ENCODE measurements around the gene EHBP1L1. TPM values are rescaled to one million over a fixed set of nuclear protein-coding genes. Genes with fewer than 3 reads are reported as not detected.
A peak's percentile ranks its signal among the peaks of the same experiment; 100 is the strongest.

Gene EHBP1L1
- total and polyA plus RNA-seq, 2 of the 13 experiments (the other 11 are each of a cell fraction or from before 2014, with no cell fraction given): 8.3 to 10.6 TPM

- POLR2A ChIA-PET: interaction anchor here (0.8 to 1.3 kb wide), 7 partner anchors 10 to 59 kb away, joined by 3 to 4 read pairs (median 4); partner anchors contain the start of genes KCNK7, RELA and ZNRD2
- H3K4me2 ChIP-seq (ENCODE audit: low read depth, low read length): peak overlapping the region; percentile 96
- CTCF ChIA-PET (ENCODE audit: low intra/inter-chr PET ratio, low total read pairs): no interaction called here
- H3K27ac ChIP-seq (ENCODE audit: extremely low read length, insufficient read depth, low read length): peak overlapping the region; percentile 18
- H3K79me2 ChIP-seq (ENCODE audit: insufficient read depth, low read length): peaks cover 52% of the 10 kb centered on the region
- peaks cover 37% of the 10 kb centered on the region for H3K4me1 ChIP-seq (ENCODE audit: insufficient read depth, low read length)
- no peaks in the 10 kb centered on the region; a peak in 1 of 5 replicates for H3K27me3 ChIP-seq (ENCODE audit: control insufficient read depth in 1 of 2, insufficient read depth in 2 of 2, low read length in 2 of 2)
- H3K36me3 ChIP-seq (replicated peaks in 1 of 2; ENCODE audit: control insufficient read depth in 1 of 2, insufficient read depth in 2 of 2, low read length in 2 of 2): peaks cover 26 to 54% of the 10 kb centered on the region in 2 experiments; a peak in 4 of 5 replicates
- TF ChIP-seq XRCC5 (optimal IDR thresholded peaks at IDR 0.05; ENCODE audit: low read length) (no peak), EHMT2 (IDR thresholded peaks at IDR 0.05; ENCODE audit: borderline replicate concordance, low read depth, low read length) (no peak), ZBED4 (CRISPR knock-in tag; IDR thresholded peaks at IDR 0.05; ENCODE audit: borderline replicate concordance) (no peak), IRX3 (CRISPR knock-in tag; IDR thresholded peaks at IDR 0.05; ENCODE audit: borderline replicate concordance, low read depth) (no peak), ZNF383 (CRISPR knock-in tag; IDR thresholded peaks at IDR 0.05; ENCODE audit: borderline replicate concordance) (no peak), MED13 (CRISPR knock-in tag; IDR thresholded peaks at IDR 0.05) (no peak), REPIN1 (CRISPR knock-in tag; IDR thresholded peaks at IDR 0.05; ENCODE audit: borderline replicate concordance, low read depth) (no peak), SATB2 (CRISPR knock-in tag; IDR thresholded peaks at IDR 0.05) (no peak), KLF11 (CRISPR knock-in tag; IDR thresholded peaks at IDR 0.05) (no peak), MTERF4 (CRISPR knock-in tag; IDR thresholded peaks at IDR 0.05) (no peak), ZNF543 (CRISPR knock-in tag; IDR thresholded peaks at IDR 0.05) (no peak), TOPORS (CRISPR knock-in tag; IDR thresholded peaks at IDR 0.05) (no peak)
- no peaks in the 10 kb centered on the region for H3K9me3 ChIP-seq (ENCODE audit: low read length)
- H3K9ac ChIP-seq (ENCODE audit: insufficient read depth, low read depth, low read length): peak overlapping the region; percentile 95; the same call in 1 of the 2 replicates
- no TSS peak for BruUV-seq (replicated peaks)
- peak overlapping the region in 1 of 3 experiments; percentile 97; a peak in 1 of 6 replicates for H3K4me3 ChIP-seq (replicated peaks in 1 of 3; ENCODE audit: insufficient read depth in 1 of 3, low read depth in 2 of 3, low read length in 3 of 3)
- peaks cover 21% of the 10 kb centered on the region; the same call in 1 of the 2 replicates for H4K20me1 ChIP-seq (ENCODE audit: insufficient read depth, low read length)
- DNase-seq (ENCODE audit: low spot score) (no peak), FAIRE-seq (no peak), ATAC-seq (no peak)
- 74% methylated on average over 6 of the region's 6 CpGs for WGBS (ENCODE audit: low lambda C conversion rate)
- in situ Hi-C loops (cut with HindIII; ENCODE audit: extremely low pct_ligation_motif_present, low pct_unique_long_range_greater_than_20kb) (loop anchor here (5.0 kb wide), 1 partner anchor 33 kb away; the partner anchor contains the start of gene EHBP1L1), intact Hi-C loops (cut with micrococcal nuclease; ENCODE audit: unreplicated experiment) (no loop called here)
- no peak overlapping the region for H2AFZ ChIP-seq (ENCODE audit: low read length)
Observed at GRCh38 chr11:65610404-65610803, 34.6 kb downstream of the EHBP1L1 start.

All from HepG2 (cell line).